Measurements from ENCODE around the gene HSD17B2.

GRCh38 chr16:82134846-82135245 lies 99.8 kb downstream of the HSD17B2 start:
- no peak for TF ChIP-seq CTCF (conservative IDR thresholded peaks at IDR 0.05 in 1 of 2, IDR thresholded peaks at IDR 0.05 in 1 of 2; ENCODE audit: low read depth in 1 of 2, low read length in 2 of 2)
- TF ChIP-seq EZH2 (IDR thresholded peaks at IDR 0.05; ENCODE audit: low read length, missing control alignments) = no peak
